Right cardiac atrium (tissue), 5 donors: Measurements from ENCODE around the gene HGS. TPM values are rescaled to one million over a fixed set of nuclear protein-coding genes. Genes with fewer than 3 reads are reported as not detected.
A peak's percentile ranks its signal among the peaks of the same experiment; 100 is the strongest.

Source experiments
- ATAC-seq, 2 donors: fragments of 200-7000 bp; cut with Tn5 transposase; one replicate each; pipeline versions ENCODE4 v1.8.0 to v1.9.1; 2020; ENCODE audit warnings: moderate library complexity in 2 of 2, mild to moderate bottlenecking in 1 of 2
- DNase-seq, 3 donors: peaks; one replicate each; pipeline ENCODE4 v3.0.0-alpha.2; 2020
- H3K27ac ChIP-seq: one replicate; pipeline ENCODE4 v1.5.1; 2013; ENCODE audit warnings: mild to moderate bottlenecking, low read length, control low read depth, moderate library complexity
- H3K27me3 ChIP-seq: one replicate; pipeline ENCODE4 v1.6.1; 2013; ENCODE audit not compliant: control insufficient read depth, insufficient read depth
- H3K4me1 ChIP-seq: one replicate; pipeline ENCODE4 v1.6.1; 2013; ENCODE audit warnings: low read length; ENCODE audit not compliant: control insufficient read depth, insufficient read depth
- H3K4me3 ChIP-seq: one replicate; pipeline ENCODE4 v1.5.1; 2013; ENCODE audit warnings: low read length, control low read depth
- H3K9me3 ChIP-seq: one replicate; pipeline ENCODE4 v1.6.1; 2013; ENCODE audit warnings: low read length; ENCODE audit not compliant: control insufficient read depth
- WGBS: extraction: QIAGEN DNeasy Blood & Tissue Kit; methylation state at CpG from one replicate; pipeline ENCODE4 v1.1.7; 2013; 5-methylcytosine and 5-hydroxymethylcytosine counted together
- intact Hi-C, 4 donors: fragments of 100-400 bp; cut with DNase I; formaldehyde crosslinking; loops; one replicate each; pipeline versions ENCODE4 v1.11.0 to v1.14.0; 2022 to 2023
- polyA plus RNA-seq: library from polyadenylated mRNA; stranded (reverse); fragments of 200-250 nt; gene quantifications from one replicate; pipeline ENCODE4 v1.2.3, GENCODE V29; 2013
- total RNA-seq, 4 donors: library from RNA; stranded (reverse); fragmentation: NEBNext Ultra II Directional; extraction: Animal tissue kit (Norgen Biotek cat#: 25700); gene quantifications; one replicate each; pipeline ENCODE4 v1.2.1, GENCODE V29; 2021
- donor health status: healthy with polysubstance abuse.
- donor health status: DM: no; HTN: yes; CAD: no.
- donor health status: DM: no; HTN: no; CAD: no.
- donor health status: DM: no; HTN: yes; CAD: no; lungs with severe emphysema.
- donor health status: DM: yes; HTN: yes; CAD: no.

The HGS gene
- total and polyA plus RNA-seq, 5 donors, result 42.1 to 50.3 (median 48.6) TPM

DNA sequence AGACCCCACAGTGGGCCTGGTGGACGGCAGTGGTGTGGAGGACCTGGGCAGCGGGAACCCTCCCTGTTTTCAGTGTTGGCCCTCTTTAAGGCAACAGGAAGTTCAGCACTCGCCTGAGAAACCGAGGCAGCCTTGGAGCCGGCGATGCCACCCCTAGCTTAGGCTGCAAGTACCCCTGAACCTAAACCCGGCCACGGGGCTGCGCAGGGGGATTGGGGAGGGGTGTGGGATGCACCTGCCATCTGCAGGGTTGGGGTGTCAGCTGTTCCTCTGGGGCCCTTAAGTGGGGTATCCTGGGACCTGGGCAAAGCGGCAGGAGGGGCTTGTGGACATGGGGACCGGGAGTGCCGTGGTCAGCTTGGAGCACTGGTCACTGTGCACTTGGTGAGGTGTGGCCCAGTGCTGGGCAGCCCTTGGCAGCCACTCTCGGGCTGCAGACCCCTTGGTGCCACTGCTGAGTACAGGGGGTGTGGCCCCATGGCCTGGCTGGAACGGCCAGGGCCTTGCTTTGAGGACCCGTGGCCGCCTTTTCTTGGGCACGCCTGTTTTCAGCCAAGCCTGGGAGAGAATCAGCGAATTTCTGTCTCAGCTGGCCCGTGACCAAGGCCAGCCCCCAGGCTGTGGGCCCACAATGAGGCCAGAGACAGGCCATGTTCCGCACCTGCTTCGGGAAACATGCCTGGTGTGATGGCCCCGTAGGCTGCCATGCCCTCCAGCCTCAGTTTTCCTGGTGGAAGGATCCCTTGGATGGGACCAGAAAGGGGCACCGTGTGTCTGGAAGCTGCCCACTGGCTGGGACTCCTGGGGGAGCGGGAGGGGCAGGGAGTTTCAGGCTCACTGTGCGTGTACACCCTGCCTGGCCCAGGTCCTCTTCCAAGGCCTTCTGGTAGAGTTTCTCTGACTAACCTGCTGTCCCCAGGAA, 24.2 kb downstream of the HGS start:
- 84% methylated on average over 25 of the region's 25 CpGs for WGBS
- Histone ChIP-seq H3K4me3 (no peak overlapping the region), H3K27ac (no peak overlapping the region), H3K27me3 (no peaks in the 10 kb centered on the region), H3K9me3 (no peaks in the 10 kb centered on the region), H3K4me1 (peaks cover 11% of the 10 kb centered on the region)
- DNase-seq, result peak in 2 of 3 donors; percentile 44
- ATAC-seq, result no peak
- intact Hi-C loops, result no loop called here

GRCh38 chr17:81708739-81709185, 25.0 kb downstream of the HGS start:
- Histone ChIP-seq H3K9me3 (no peaks in the 10 kb centered on the region), H3K27me3 (no peaks in the 10 kb centered on the region), H3K27ac (no peak overlapping the region), H3K4me1 (peaks cover 11% of the 10 kb centered on the region), H3K4me3 (no peak overlapping the region)
- ATAC-seq, result no peak
- intact Hi-C loops, result no loop called here
- 79% methylated on average over 17 of the region's 17 CpGs for WGBS
- DNase-seq, result peak in 1 of 3 donors; percentile 47

GRCh38 chr17:81710514-81711308, 26.9 kb downstream of the HGS start:
- Histone ChIP-seq H3K27me3 (no peaks in the 10 kb centered on the region), H3K4me3 (no peak overlapping the region), H3K27ac (no peak overlapping the region), H3K4me1 (peaks cover 8% of the 10 kb centered on the region), H3K9me3 (no peaks in the 10 kb centered on the region)
- intact Hi-C loops, result no loop called here
- peak in 2 of 3 donors; percentile 51 to 53 for DNase-seq
- 8% methylated on average over 29 of the region's 29 CpGs for WGBS
- peak in 1 of 2 donors; percentile 5 for ATAC-seq

GRCh38 chr17:81711814-81712467, 28.1 kb downstream of the HGS start, which contains the start of gene SLC25A10:
Gene SLC25A10 (plus strand): TSS chr17:81712284. CDS start chr17:81712427, 143 bp downstream.
- ATAC-seq (peak; percentile 62 to 73), DNase-seq (peak; percentile 66 to 92 (median 89))
- Histone ChIP-seq H3K9me3 (no peaks in the 10 kb centered on the region), H3K4me3 (peak within 1 kb of the TSS; percentile 82), H3K27ac (no peak within 1 kb of the TSS), H3K4me1 (peaks cover 8% of the 10 kb centered on the region), H3K27me3 (no peaks in the 10 kb centered on the region)
- intact Hi-C loops, result no loop called here
- under 1% methylated on average over 89 of the region's 89 CpGs for WGBS

DNA sequence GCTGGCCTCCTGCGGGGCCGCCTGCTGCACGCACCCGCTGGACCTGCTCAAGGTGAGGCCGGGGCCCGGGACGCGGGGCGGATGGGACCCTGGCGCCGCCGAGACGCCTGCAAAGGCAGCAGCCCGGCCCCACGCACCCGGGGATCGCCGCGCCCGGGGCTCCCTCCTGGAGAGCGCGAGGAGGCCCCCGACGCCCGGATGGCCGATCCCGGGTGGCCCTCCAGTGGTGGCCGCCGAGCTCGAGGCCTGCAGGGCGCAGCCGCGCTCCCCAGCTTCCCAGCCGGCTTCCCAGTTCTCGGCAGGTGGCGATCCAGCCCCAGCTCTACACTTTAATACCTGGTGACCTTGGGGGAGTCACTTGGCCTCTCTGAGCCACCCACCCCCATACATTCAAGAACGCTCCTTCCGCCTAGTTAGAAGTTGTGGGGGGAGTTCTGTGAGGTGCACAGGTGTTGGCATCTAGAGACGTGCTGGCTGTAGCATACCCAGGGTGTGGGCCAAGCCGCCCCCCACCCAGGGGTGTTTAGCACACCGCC, 28.7 kb downstream of the HGS start:
- DNase-seq, result peak in 1 of 3 donors; percentile 76
- no peak overlapping the region for H3K27ac ChIP-seq

GRCh38 chr17:81713004-81713555, 29.3 kb downstream of the HGS start:
- H3K9me3 ChIP-seq, result no peaks in the 10 kb centered on the region
- peaks cover 8% of the 10 kb centered on the region for H3K4me1 ChIP-seq
- ATAC-seq (no peak), DNase-seq (peak in 1 of 3 donors; percentile 46)
- intact Hi-C loops, result no loop called here
- peak overlapping the region; percentile 82 for H3K4me3 ChIP-seq
- 40% methylated on average over 18 of the region's 18 CpGs for WGBS
- no peak overlapping the region for H3K27ac ChIP-seq
- no peaks in the 10 kb centered on the region for H3K27me3 ChIP-seq

More for the DNA sequence above, 28.7 kb downstream of the HGS start:
- WGBS, result 3% methylated on average over 41 of the region's 41 CpGs
- intact Hi-C loops, result no loop called here
- Histone ChIP-seq H3K27me3 (no peaks in the 10 kb centered on the region), H3K4me3 (peak overlapping the region; percentile 82), H3K4me1 (peaks cover 8% of the 10 kb centered on the region), H3K9me3 (no peaks in the 10 kb centered on the region)
- ATAC-seq, result peak; percentile 2 to 12

DNA sequence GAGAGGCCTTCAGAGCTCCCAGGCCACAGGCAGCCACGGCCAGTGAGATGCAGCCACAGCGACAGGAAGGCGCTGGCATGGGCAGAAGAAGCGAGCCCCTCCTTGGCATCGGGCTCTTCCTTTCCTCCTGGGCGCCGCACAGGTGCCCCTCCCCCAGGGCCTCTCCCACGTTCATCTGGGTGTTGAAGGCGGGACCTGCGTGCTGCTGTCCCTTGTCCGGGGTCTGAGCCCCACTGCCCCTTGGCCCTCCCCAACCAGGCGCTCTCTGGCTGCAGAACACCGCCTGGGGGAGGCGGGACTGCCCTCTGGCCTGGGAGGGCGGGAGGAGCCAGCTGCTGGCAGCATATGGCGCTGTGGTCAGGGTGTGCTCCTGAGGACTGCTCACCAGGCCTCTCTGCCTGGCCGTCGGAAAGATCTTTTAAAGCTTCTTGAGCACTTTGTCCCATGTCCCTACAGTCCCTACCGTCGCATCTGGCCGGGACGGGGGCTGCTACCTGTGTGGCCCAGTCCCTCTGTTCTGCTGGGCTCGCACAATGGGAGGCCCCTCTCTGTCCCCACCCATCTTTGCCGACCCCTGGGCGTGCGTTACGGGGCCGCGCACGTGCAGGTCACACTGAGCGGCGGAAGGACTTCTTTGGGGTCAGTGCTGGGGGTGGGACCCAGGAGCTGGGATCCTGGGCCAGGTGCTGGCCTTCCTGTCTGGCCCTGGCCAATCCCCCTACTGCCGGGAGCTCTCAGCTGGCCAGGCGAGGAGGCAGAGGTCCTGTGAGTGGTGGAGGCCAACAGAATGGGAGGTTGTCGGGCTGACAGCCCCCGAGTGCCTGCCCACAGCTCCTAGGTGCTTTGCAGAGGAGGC, 30.0 kb downstream of the HGS start:
- intact Hi-C loops, result no loop called here
- peaks cover 8% of the 10 kb centered on the region for H3K4me1 ChIP-seq
- ATAC-seq (no peak), DNase-seq (no peak)
- no peak overlapping the region for H3K27ac ChIP-seq
- no peaks in the 10 kb centered on the region for H3K9me3 ChIP-seq
- no peaks in the 10 kb centered on the region for H3K27me3 ChIP-seq
- H3K4me3 ChIP-seq, result no peak overlapping the region
- 80% methylated on average over 36 of the region's 36 CpGs for WGBS

- no peak for DNase-seq
- intact Hi-C loops, result no loop called here
- 94% methylated on average over 39 of the region's 39 CpGs for WGBS
- no peaks in the 10 kb centered on the region for H3K27me3 ChIP-seq
- H3K9me3 ChIP-seq, result no peaks in the 10 kb centered on the region
- H3K4me3 ChIP-seq, result no peak overlapping the region
- ATAC-seq, result no peak
- peaks cover 8% of the 10 kb centered on the region for H3K4me1 ChIP-seq
- H3K27ac ChIP-seq, result no peak overlapping the region
Observed at GRCh38 chr17:81714412-81715106, 30.7 kb downstream of the HGS start.

DNA sequence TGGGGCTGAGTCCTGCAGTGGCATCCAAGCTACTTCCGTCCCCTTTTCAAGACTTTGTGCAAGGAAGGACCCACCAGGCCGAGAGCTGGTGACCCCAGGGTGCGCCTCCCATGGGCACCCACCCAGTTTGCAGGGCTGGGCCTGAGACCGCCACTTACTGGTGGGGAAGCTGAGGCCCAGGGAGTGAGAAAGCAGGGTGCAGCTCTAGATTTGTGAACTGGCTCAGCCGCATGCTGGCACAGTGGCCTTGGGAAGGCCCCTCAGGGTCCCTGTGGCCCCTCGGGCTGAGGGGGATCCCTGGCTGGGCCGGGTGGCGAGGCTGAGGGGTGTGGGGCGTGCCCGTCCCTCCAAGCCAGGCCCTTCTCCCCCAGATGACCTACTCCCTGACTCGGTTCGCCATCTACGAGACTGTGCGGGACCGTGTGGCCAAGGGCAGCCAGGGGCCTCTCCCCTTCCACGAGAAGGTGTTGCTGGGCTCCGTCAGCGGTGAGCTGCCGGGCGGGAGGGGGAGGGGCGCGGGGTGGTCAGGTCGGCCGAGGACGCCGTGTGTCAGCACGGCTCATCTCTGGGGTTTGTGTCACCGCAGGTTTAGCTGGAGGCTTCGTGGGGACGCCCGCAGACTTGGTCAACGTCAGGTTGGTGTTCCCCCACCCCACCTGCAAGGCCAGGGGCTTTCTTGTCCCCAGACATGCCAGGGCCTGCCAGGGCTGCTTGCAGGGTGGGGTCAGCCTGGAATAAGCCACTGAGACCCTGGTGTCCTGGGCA, 31.5 kb downstream of the HGS start:
- 90% methylated on average over 32 of the region's 32 CpGs for WGBS
- H3K4me3 ChIP-seq, result no peak overlapping the region

More for the DNA sequence above, 31.5 kb downstream of the HGS start:
- Histone ChIP-seq H3K27me3 (no peaks in the 10 kb centered on the region), H3K4me1 (peaks cover 8% of the 10 kb centered on the region), H3K27ac (no peak overlapping the region), H3K9me3 (no peaks in the 10 kb centered on the region)
- intact Hi-C loops, result no loop called here
- DNase-seq (no peak), ATAC-seq (no peak)
